ENCODE results near the gene KIAA1328. TPM values are rescaled to one million over a fixed set of nuclear protein-coding genes. Genes with fewer than 3 reads are reported as not detected.
A peak's percentile ranks its signal among the peaks of the same experiment; 100 is the strongest.

KIAA1328 gene
- total and polyA plus RNA-seq, 3 experiments from 2014 or later, result 6.6 to 8.3 (median 6.8) TPM

GRCh38 chr18:37033419-37033818 lies 204.5 kb downstream of the KIAA1328 start:
- H3K4me1 Mint-ChIP-seq, result no peaks in the 10 kb centered on the region
- DNase-seq, result no peak
- no peak overlapping the region for H3K27ac ChIP-seq (ENCODE audit: low read depth, low read length)
- no peak overlapping the region for H3K27ac Mint-ChIP-seq
- H3K4me3 Mint-ChIP-seq, result no peak overlapping the region
- no peaks in the 10 kb centered on the region for H3K27me3 Mint-ChIP-seq
- no peaks in the 10 kb centered on the region for H3K4me1 ChIP-seq (ENCODE audit: insufficient read depth, low read length)
- no peaks in the 10 kb centered on the region for H3K27me3 ChIP-seq (ENCODE audit: insufficient read depth, low read length, poor library complexity, severe bottlenecking)
- CTCF ChIA-PET, result no interaction called here
- H3K9me3 Mint-ChIP-seq, result peaks cover 17 to 76% (median 38%) of the 10 kb centered on the region in 5 donors
- peaks cover 16 to 81% (median 38%) of the 10 kb centered on the region in 3 donors for H3K36me3 Mint-ChIP-seq
- POLR2A ChIA-PET, result no interaction called here
- no peaks in the 10 kb centered on the region for H3K36me3 ChIP-seq (ENCODE audit: insufficient read depth, low read length)
- H3K4me3 ChIP-seq (ENCODE audit: low read length), result no peak overlapping the region
- no peaks in the 10 kb centered on the region for H3K9me3 ChIP-seq (ENCODE audit: low read length)

GRCh38 chr18:37042381-37042780 lies 213.5 kb downstream of the KIAA1328 start:
- no peaks in the 10 kb centered on the region for H3K9me3 ChIP-seq (ENCODE audit: low read length)
- H3K4me3 Mint-ChIP-seq, result no peak overlapping the region
- no peaks in the 10 kb centered on the region for H3K4me1 Mint-ChIP-seq

GRCh38 chr18:37055137-37055802 lies 226.3 kb downstream of the KIAA1328 start:
- Mint-ChIP-seq H3K9me3 (peaks cover 22 to 73% (median 32%) of the 10 kb centered on the region in 5 donors), H3K4me1 (no peaks in the 10 kb centered on the region), H3K27me3 (no peaks in the 10 kb centered on the region), H3K36me3 (peaks cover 8 to 60% (median 20%) of the 10 kb centered on the region in 3 donors), H3K27ac (peak overlapping the region in 1 of 8 donors; percentile 62), H3K4me3 (no peak overlapping the region)
- POLR2A ChIA-PET, result no interaction called here
- Histone ChIP-seq H3K4me3 (ENCODE audit: low read length) (no peak overlapping the region), H3K27me3 (ENCODE audit: insufficient read depth, low read length, poor library complexity, severe bottlenecking) (no peaks in the 10 kb centered on the region), H3K27ac (ENCODE audit: low read depth, low read length) (no peak overlapping the region), H3K36me3 (ENCODE audit: insufficient read depth, low read length) (no peaks in the 10 kb centered on the region), H3K4me1 (ENCODE audit: insufficient read depth, low read length) (no peaks in the 10 kb centered on the region), H3K9me3 (ENCODE audit: low read length) (no peaks in the 10 kb centered on the region)
- CTCF ChIA-PET, result no interaction called here
- no peak for DNase-seq

More at GRCh38 chr18:37042381-37042780, 213.5 kb downstream of the KIAA1328 start:
- Histone ChIP-seq H3K27me3 (ENCODE audit: insufficient read depth, low read length, poor library complexity, severe bottlenecking) (no peaks in the 10 kb centered on the region), H3K4me3 (ENCODE audit: low read length) (no peak overlapping the region), H3K27ac (ENCODE audit: low read depth, low read length) (no peak overlapping the region), H3K36me3 (ENCODE audit: insufficient read depth, low read length) (no peaks in the 10 kb centered on the region), H3K4me1 (ENCODE audit: insufficient read depth, low read length) (no peaks in the 10 kb centered on the region)
- Mint-ChIP-seq H3K27me3 (no peaks in the 10 kb centered on the region), H3K36me3 (peaks cover 25 to 59% (median 45%) of the 10 kb centered on the region in 3 donors), H3K27ac (no peak overlapping the region), H3K9me3 (peaks cover 35 to 65% (median 38%) of the 10 kb centered on the region in 5 donors)
- ChIA-PET POLR2A (no interaction called here), CTCF (no interaction called here)
- no peak for DNase-seq

- no peak overlapping the region for H3K27ac Mint-ChIP-seq
- peaks cover 11 to 50% (median 15%) of the 10 kb centered on the region in 3 donors for H3K36me3 Mint-ChIP-seq
- H3K4me1 Mint-ChIP-seq, result peaks cover 0 to under 1% (median 0%) of the 10 kb centered on the region in 3 donors
- DNase-seq, result no peak
- H3K4me3 Mint-ChIP-seq, result no peak overlapping the region
- Histone ChIP-seq H3K27ac (ENCODE audit: low read depth, low read length) (no peak overlapping the region), H3K4me3 (ENCODE audit: low read length) (no peak overlapping the region), H3K4me1 (ENCODE audit: insufficient read depth, low read length) (no peaks in the 10 kb centered on the region), H3K36me3 (ENCODE audit: insufficient read depth, low read length) (no peaks in the 10 kb centered on the region), H3K27me3 (ENCODE audit: insufficient read depth, low read length, poor library complexity, severe bottlenecking) (no peaks in the 10 kb centered on the region), H3K9me3 (ENCODE audit: low read length) (no peaks in the 10 kb centered on the region)
- no peaks in the 10 kb centered on the region for H3K27me3 Mint-ChIP-seq
- POLR2A ChIA-PET, result interaction anchor here (0.6 kb wide), 1 partner anchor 489 kb away, joined by 3 read pairs; no protein-coding TSS in a partner anchor
- peaks cover 5 to 58% (median 10%) of the 10 kb centered on the region in 5 donors for H3K9me3 Mint-ChIP-seq
- CTCF ChIA-PET, result no interaction called here
Observed at GRCh38 chr18:37064187-37064586, 235.3 kb downstream of the KIAA1328 start.

GRCh38 chr18:37065254-37065653 lies 236.3 kb downstream of the KIAA1328 start:
- CTCF ChIA-PET, result no interaction called here
- Mint-ChIP-seq H3K4me1 (peaks cover 0 to 9% (median 0%) of the 10 kb centered on the region in 3 donors), H3K27me3 (no peaks in the 10 kb centered on the region), H3K27ac (no peak overlapping the region), H3K36me3 (peaks cover 15 to 52% (median 20%) of the 10 kb centered on the region in 3 donors), H3K4me3 (no peak overlapping the region), H3K9me3 (peaks cover 1 to 59% (median 13%) of the 10 kb centered on the region in 5 donors)
- DNase-seq, result no peak
- no peak overlapping the region for H3K4me3 ChIP-seq (ENCODE audit: low read length)
- no peaks in the 10 kb centered on the region for H3K36me3 ChIP-seq (ENCODE audit: insufficient read depth, low read length)
- POLR2A ChIA-PET, result no interaction called here
- no peak overlapping the region for H3K27ac ChIP-seq (ENCODE audit: low read depth, low read length)
- H3K9me3 ChIP-seq (ENCODE audit: low read length), result no peaks in the 10 kb centered on the region
- H3K4me1 ChIP-seq (ENCODE audit: insufficient read depth, low read length), result no peaks in the 10 kb centered on the region
- no peaks in the 10 kb centered on the region for H3K27me3 ChIP-seq (ENCODE audit: insufficient read depth, low read length, poor library complexity, severe bottlenecking)

- POLR2A ChIA-PET, result no interaction called here
- no peak overlapping the region for H3K27ac Mint-ChIP-seq
Observed at GRCh38 chr18:37084912-37085311, 256.0 kb downstream of the KIAA1328 start.

GRCh38 chr18:37085362-37085761 lies 256.4 kb downstream of the KIAA1328 start:
- no peaks in the 10 kb centered on the region for H3K4me1 Mint-ChIP-seq
- no peak for DNase-seq
- Histone ChIP-seq H3K27me3 (ENCODE audit: insufficient read depth, low read length, poor library complexity, severe bottlenecking) (no peaks in the 10 kb centered on the region), H3K4me1 (ENCODE audit: insufficient read depth, low read length) (no peaks in the 10 kb centered on the region), H3K4me3 (ENCODE audit: low read length) (no peak overlapping the region), H3K36me3 (ENCODE audit: insufficient read depth, low read length) (no peaks in the 10 kb centered on the region), H3K27ac (ENCODE audit: low read depth, low read length) (no peak overlapping the region), H3K9me3 (ENCODE audit: low read length) (no peaks in the 10 kb centered on the region)
- H3K27me3 Mint-ChIP-seq, result no peaks in the 10 kb centered on the region
- ChIA-PET POLR2A (no interaction called here), CTCF (no interaction called here)
- H3K27ac Mint-ChIP-seq, result no peak overlapping the region
- H3K4me3 Mint-ChIP-seq, result no peak overlapping the region
- H3K36me3 Mint-ChIP-seq, result peaks cover 13 to 81% (median 16%) of the 10 kb centered on the region in 3 donors
- H3K9me3 Mint-ChIP-seq, result peaks cover 4 to 47% (median 11%) of the 10 kb centered on the region in 5 donors

More at GRCh38 chr18:37084912-37085311, 256.0 kb downstream of the KIAA1328 start:
- no peaks in the 10 kb centered on the region for H3K9me3 ChIP-seq (ENCODE audit: low read length)
- no peak overlapping the region for H3K4me3 ChIP-seq (ENCODE audit: low read length)
- no peaks in the 10 kb centered on the region for H3K27me3 Mint-ChIP-seq
- H3K4me1 Mint-ChIP-seq, result no peaks in the 10 kb centered on the region
- H3K4me1 ChIP-seq (ENCODE audit: insufficient read depth, low read length), result no peaks in the 10 kb centered on the region
- H3K4me3 Mint-ChIP-seq, result no peak overlapping the region
- no peak overlapping the region for H3K27ac ChIP-seq (ENCODE audit: low read depth, low read length)
- CTCF ChIA-PET, result no interaction called here
- peaks cover 4 to 50% (median 15%) of the 10 kb centered on the region in 5 donors for H3K9me3 Mint-ChIP-seq
- peaks cover 13 to 79% (median 17%) of the 10 kb centered on the region in 3 donors for H3K36me3 Mint-ChIP-seq
- H3K27me3 ChIP-seq (ENCODE audit: insufficient read depth, low read length, poor library complexity, severe bottlenecking), result no peaks in the 10 kb centered on the region
- no peaks in the 10 kb centered on the region for H3K36me3 ChIP-seq (ENCODE audit: insufficient read depth, low read length)
- no peak for DNase-seq

GRCh38 chr18:37107748-37108522 lies 279.0 kb downstream of the KIAA1328 start:
- Mint-ChIP-seq H3K36me3 (peaks cover 3 to 40% (median 3%) of the 10 kb centered on the region in 3 donors), H3K9me3 (peaks cover 23 to 71% (median 45%) of the 10 kb centered on the region in 5 donors), H3K27me3 (no peaks in the 10 kb centered on the region), H3K4me1 (no peaks in the 10 kb centered on the region), H3K4me3 (no peak overlapping the region), H3K27ac (no peak overlapping the region)
- no peak overlapping the region for H3K27ac ChIP-seq (ENCODE audit: low read depth, low read length)
- ChIA-PET POLR2A (no interaction called here), CTCF (no interaction called here)
- no peak overlapping the region for H3K4me3 ChIP-seq (ENCODE audit: low read length)
- no peaks in the 10 kb centered on the region for H3K36me3 ChIP-seq (ENCODE audit: insufficient read depth, low read length)
- no peaks in the 10 kb centered on the region for H3K4me1 ChIP-seq (ENCODE audit: insufficient read depth, low read length)
- DNase-seq, result no peak
- H3K9me3 ChIP-seq (ENCODE audit: low read length), result no peaks in the 10 kb centered on the region
- no peaks in the 10 kb centered on the region for H3K27me3 ChIP-seq (ENCODE audit: insufficient read depth, low read length, poor library complexity, severe bottlenecking)

Measured in CD8-positive, alpha-beta memory T cell (primary cell).